ENCODE results near the gene NPTX2. TPM values are rescaled to one million over a fixed set of nuclear protein-coding genes. Genes with fewer than 3 reads are reported as not detected.

Gene NPTX2
- polyA plus RNA-seq, 5 donors, result 0.14 to 0.81 (median 0.43) TPM

- DNase-seq, result no peak
These were observed 1.7 kb downstream of the NPTX2 start for GRCh38 chr7:98618786-98619185.

- DNase-seq, result no peak
These were observed 2.6 kb downstream of the NPTX2 start for GRCh38 chr7:98619450-98620321.

GRCh38 chr7:98621573-98622482, 4.7 kb downstream of the NPTX2 start:
- no peak for DNase-seq

GRCh38 chr7:98622926-98623325, 5.8 kb downstream of the NPTX2 start:
- DNase-seq, result no peak

GRCh38 chr7:98624846-98625420, 7.8 kb downstream of the NPTX2 start:
- DNase-seq, result no peak

GRCh38 chr7:98626460-98627412, 9.7 kb downstream of the NPTX2 start:
- DNase-seq, result no peak

- DNase-seq, result no peak
These were observed 10.3 kb downstream of the NPTX2 start for GRCh38 chr7:98627413-98627790.

- DNase-seq, result no peak
These were observed 11.3 kb downstream of the NPTX2 start for GRCh38 chr7:98628418-98628817.

GRCh38 chr7:98629001-98629431, 11.9 kb downstream of the NPTX2 start:
- DNase-seq, result no peak

GRCh38 chr7:98630149-98630548, 13.1 kb downstream of the NPTX2 start:
- no peak for DNase-seq

GRCh38 chr7:98630770-98631169, 13.7 kb downstream of the NPTX2 start:
- no peak for DNase-seq

- no peak for DNase-seq
These were observed 21.8 kb downstream of the NPTX2 start for GRCh38 chr7:98638853-98639252.

GRCh38 chr7:98640375-98640774, 23.3 kb downstream of the NPTX2 start:
- no peak for DNase-seq

- DNase-seq, result no peak
These were observed 24.8 kb downstream of the NPTX2 start for GRCh38 chr7:98641646-98642500.

- DNase-seq, result no peak
These were observed 26.3 kb downstream of the NPTX2 start for GRCh38 chr7:98643236-98643985.

- DNase-seq, result no peak
These were observed 29.4 kb downstream of the NPTX2 start for GRCh38 chr7:98646465-98646864.

GRCh38 chr7:98647326-98647725, 30.2 kb downstream of the NPTX2 start:
- no peak for DNase-seq

- DNase-seq, result no peak
These were observed 34.7 kb downstream of the NPTX2 start for GRCh38 chr7:98651760-98652159.

- DNase-seq, result no peak
These were observed 36.7 kb downstream of the NPTX2 start for GRCh38 chr7:98653601-98654310.

Data from right lung (tissue), 5 donors.